Stimulated activated CD4-positive, alpha-beta T cell treated with anti-CD3 and anti-CD28 coated beads, TNF-alpha, amount 100 ng/mL, for 24 hours (primary cell): ENCODE data around the gene OCLN.
A peak's percentile ranks its signal among the peaks of the same experiment; 100 is the strongest.
"Not testable (repeated sequence)": the region's sequence is repeated elsewhere in the genome, so short reads cannot be mapped to it uniquely, and the experiment has no call there.

ENCODE experiments used
- DNase-seq, 3 experiments: peaks; one replicate each; pipeline ENCODE4 v3.0.0-alpha.2; 2020; ENCODE audit warnings: low read depth in 3 of 3

The OCLN gene

DNA sequence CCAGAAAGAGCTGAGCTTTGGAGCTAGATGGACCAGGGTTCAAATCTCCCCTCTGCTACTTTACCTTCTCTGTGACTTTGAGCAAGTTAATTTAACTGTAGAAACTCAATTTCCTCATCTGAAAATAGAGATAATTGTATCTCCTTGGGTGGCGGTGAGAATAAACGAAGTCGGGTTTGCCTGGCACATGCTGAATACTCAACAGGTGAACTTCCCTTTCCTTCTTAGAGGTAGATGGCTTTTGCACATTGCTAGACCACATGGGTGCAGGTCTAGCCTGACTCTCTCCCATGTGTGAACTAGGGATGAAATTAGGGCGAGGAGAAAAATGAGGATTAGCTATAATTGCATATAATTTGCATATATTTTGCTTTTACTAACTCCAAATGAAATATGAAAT is 36.0 kb downstream of the OCLN start:
- DNase-seq: no peak

DNA sequence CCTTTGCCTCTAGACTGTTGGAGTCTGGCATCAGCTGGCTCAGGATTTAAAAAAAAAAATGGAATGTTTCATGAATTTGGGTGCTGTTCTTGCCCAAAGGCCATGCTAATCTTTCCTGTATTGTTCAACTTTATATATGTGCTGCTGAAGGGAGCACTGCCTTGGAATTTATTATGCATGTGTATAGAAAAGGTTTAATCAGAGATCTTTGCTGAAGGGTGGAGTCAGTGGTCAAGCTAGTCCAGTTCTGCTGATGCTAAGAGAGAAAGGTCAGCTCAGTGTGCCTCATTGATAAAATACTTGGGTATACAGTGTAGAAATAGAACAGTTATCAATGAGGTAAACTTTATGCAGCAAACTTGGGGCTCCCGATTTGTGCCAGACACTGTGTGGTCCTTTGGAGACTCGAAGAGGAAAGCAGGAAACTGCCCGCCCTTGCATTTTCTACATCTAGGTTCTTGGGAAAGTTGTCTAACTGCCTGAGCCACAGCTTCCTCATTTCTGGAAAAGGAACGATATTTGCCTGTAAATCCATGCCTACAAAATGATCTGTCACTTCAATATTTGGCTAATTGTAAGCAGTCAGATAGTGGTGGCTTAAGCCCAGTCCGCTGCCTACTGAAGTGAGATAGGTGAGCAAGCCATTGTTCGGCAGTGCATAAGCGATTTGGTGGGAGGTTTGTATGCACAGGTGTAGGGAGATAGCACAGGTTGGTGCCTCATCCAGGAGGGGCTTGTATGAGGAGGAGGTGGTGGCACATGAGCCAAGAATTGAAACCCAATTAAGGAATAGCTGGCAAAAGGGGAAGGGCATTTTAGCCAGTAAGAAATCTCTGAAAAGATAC is 38.2 kb downstream of the OCLN start:
- no peak for DNase-seq

DNA sequence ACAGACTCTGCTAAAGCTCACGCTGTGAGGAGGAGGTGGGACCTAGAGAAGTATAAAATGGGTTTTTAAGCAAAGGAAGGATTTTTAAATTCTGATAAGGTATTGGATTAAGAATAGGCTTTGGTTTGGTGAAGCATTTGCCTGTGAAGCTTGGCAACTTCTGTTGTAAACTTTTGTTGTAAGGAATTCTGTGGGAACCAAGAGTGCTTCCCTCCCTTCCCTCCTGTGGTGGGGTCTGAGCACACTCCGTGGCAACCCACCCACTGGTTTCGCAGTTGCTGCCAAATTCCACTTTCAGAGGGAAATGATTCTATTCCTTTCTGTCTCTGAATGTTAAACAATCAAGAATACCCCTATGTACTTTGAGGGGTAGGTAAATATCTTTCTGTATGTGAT is 38.8 kb downstream of the OCLN start:
- no peak for DNase-seq

DNA sequence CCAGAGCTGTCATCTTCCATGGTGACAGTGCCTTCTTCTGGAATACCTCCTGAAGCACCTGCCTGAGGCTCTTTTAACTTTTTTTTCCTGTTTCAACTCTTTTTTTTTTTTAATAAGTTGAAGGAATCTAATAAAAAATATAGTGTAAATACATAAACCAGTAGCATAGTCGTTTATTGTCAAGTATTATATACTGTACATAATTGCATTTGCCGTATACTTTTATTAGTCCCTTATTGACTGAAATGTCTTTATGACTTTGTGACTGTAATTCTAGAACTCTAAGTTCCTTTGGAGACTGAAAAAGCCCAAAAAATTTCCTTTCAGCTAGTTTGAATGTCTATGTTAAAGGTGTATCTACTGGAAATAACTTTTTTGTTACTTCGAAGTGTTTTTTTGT is 45.3 kb downstream of the OCLN start:
- not testable (repeated sequence) for DNase-seq

DNA sequence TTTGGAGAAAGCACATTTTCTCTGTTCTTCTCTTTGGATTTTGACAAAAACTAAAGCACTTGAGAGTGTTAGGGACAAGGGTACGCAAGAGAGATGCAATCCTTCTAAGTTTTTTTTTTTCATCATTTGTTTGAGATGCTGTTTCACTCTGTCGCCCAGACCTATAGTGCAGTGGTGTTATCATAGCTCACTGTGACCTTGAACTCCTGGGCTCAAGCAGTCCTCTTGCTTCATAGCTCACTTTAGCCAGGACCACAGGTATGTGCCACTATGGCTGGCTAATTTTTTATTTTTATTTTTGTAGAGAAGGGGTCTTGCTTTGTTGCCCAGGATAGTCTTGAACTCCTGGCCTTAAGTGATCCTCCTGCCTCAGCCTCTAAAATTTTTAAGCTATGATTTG is 46.1 kb downstream of the OCLN start:
- DNase-seq: not testable (repeated sequence)

DNA sequence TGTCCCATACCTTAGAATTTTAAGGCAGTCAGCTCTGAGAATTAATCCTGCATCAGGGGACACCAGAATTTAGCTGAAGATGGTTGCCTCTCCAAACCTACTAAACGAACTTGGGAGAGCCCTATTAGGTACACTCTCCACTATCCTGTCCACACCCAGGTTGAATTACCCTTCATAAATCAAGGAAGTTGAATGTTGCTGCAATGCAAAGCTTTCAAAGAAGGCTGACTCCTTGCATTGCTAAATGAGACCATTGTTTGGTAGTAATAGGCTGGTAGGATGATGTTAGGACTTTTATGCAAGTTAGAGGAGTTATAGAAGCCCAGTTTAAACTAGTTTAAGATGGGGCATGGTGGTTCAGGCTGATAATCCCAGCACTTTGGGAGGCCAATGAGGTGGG is 48.8 kb downstream of the OCLN start:
- DNase-seq: not testable (repeated sequence)

DNA sequence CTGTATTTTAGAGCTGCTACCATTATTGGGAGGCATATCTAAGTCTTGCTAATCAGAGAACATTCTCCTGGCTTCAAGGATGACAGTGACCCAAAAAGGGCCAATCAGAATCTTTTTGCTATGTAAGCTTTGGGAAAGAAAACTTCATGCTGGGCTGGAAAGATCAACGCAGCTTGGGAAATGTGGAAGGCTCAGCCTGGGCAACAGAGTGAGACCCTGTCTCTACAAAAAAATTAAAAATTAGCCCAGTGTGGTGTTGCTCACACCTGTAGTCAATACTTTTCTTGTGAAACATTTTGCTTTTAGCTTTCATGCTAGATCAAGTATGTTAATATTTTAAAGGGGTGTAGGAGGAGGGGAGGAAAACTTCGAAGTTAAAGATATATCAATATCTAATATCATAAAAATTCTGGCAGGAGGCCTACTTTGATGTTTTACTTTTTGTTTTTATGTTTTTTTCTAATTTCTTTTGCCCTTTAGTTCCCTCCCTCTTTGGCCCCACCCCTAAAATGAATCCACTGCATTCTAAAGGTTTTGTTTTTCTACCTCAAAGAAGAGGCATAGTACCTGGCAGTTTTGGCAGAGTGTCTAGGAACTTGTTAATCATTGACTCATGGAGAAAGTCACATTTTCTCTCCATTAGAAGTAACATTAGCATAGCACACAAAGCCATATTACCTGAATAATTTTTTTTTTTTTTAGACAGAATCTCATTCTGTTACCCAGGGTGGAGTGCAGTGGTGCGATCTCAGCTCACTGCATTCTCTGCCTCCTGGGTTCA is 50.4 kb downstream of the OCLN start:
- DNase-seq: not testable (repeated sequence)

DNA sequence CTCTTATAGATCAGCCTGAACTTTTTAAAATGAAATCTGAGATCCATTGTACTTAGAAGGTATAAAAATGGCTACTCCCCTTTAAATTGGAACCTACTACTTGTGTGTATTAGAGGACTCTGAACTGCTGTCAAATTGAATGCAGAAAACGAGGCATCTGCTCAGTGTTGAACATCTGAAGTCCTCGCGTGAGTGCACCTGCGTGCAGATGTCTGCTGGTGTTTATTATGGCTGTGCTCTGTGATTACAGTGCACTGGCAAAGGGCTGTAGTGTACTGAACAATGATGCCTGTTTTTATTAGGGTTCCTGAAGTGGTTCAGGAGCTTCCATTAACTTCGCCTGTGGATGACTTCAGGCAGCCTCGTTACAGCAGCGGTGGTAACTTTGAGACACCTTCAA is 52.0 kb downstream of the OCLN start:
- not testable (repeated sequence) for DNase-seq

DNA sequence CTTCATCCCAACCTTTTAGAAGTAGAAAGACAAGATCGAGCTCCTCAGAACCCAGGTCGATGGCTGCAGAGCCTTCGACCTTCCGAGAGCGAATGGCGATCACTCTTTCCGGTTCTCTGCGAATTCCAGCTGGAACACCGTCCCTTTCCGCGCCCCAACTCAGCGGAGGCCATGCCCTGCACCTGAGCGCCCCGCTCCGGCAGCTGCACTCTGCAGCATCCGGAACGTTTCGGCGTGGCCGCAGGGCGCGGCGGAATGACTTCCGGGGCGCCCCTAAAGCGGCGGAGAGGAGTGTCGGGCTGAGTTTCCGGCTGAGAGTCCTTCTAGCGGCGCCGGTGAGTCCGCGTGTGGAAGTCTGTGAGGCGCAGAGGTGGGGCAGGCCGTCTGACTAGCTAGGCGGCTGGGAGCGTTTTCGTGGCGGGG is 67.3 kb downstream of the OCLN start, which contains the start of gene GTF2H2C:
GTF2H2C (plus strand) TSS at position 284 of the 423 bp plus-strand sequence. CDS start 4,942 bp downstream, outside the sequence.
- peak; percentile 54 to 66 (median 64) for DNase-seq

DNA sequence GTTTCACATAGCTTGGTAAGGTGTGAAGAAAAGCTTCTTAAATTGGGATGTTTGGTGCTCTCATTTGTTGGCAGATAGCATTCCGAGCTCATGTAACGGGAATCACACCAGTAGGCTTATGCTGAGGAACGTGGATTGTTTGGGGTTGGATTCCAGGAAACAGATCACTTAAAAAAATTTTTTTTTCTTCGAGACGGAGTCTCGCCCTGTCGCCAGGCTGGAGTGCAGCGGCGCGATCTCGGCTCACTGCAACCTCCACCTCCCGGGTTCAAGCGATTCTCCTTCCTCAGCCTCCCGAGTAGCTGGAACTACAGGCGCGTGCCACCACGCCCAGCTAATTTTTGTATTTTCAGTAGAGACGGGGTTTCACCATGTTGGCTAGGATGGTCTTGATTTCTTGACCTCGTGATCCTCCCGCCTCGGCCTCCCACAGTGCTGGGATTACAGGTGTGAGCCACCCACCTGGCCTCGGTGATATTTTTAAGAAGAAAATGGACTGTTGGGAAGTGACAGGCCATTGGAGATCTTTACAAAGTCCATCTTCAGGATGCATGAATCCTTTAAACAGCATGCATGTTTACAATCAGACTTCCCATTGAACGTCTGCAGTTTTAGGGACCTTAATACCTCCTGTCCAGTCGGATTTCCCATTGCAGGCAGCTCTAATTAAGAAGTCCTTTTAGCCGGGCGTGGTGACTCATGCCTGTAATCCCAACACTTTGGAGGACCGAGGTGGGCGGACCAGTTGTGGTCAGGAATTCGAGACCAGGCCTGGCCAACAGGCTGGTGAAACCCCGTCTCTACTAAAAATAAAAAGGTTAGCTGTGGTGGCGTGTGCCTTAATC is 68.2 kb downstream of the OCLN start:
- DNase-seq: not testable (repeated sequence)

DNA sequence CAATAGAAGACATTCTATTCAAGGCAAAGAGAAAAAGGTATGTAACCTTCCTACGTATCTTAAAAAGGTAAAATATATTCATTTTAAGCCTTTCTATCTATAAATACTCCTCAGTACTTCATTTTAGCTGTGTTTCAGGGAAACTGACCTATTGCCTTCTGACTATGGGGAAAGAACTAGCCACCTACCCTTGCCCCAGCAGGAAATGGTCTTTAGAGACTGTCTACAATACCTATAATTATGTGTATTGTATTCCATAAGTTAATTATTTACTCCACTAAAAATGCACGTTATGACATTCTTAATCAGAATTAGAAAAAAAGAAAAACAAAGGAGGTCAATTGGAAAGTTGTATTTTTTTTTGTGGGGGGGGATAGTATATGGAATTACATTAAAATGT is 73.6 kb downstream of the OCLN start:
- not testable (repeated sequence) for DNase-seq

DNA sequence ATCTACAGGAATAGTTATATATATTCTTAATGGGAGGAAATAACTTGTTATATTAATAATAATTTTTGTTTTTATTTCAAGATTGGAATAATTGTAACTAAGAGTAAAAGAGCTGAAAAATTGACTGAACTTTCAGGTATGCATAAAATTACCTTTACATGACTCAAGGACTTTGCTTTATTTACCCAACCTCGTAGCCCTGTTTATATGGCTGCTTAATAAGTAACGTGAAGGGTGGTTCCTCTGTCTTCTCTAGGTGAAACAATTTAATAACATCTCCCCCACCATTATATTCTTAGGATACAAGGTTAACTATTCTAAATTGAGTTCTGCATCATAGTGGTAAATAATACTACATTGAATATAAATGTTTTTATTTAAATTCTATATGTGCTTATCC is 75.5 kb downstream of the OCLN start:
- not testable (repeated sequence) for DNase-seq

DNA sequence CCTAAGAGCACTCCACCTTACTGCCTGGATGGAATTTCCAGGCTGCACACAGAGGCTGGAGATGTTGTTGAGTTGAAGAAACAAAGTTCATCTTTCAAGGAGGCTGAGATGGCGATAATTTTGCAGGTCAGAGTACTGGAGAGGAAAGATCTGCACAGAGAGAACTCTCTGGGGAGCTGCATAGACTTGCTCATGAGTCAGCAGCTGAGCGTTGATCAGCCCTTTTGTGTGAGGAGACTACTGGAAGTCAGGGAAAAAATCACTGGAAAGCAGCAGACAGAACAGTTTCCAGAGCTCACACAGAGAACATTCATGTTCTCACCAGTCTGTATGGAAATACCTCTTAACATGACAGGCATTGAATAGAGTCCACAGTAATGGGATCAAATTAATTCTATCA is 90.8 kb downstream of the OCLN start:
- DNase-seq: not testable (repeated sequence)

DNA sequence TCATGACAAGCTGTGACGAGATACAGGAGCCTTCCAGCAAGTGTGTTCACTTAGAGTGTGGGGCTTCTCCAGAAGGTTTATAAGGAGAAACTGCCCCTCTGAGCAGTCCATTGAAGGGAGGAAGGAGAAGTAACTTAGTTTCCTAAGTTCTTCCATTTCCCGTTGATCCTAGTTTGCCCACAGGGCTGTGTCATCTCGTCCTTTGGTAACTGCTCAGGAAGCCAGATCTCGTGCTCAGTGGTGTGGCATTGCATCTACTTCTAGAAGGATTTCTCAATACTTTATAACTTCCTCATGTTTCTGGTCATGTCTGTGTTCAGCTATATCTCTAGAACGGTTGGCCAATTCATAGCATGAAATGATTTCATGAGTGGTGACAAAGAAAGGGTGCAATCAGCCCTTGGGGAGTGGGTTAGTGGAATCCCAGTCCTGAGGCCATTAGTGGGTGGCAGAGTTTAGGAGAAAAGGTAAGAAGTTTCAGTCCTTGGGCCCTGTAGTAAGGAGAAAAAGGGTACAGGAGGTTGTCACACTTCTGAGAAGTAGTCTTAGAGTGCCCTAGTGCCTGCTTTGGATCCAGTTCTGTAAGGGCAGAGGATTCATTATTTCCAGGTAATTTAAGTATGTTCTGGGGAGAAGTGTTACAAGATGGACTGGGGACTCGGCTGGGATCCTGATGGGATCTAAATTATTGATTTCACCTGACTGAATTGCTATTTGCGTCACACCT is 103.7 kb downstream of the OCLN start:
- DNase-seq: not testable (repeated sequence)

DNA sequence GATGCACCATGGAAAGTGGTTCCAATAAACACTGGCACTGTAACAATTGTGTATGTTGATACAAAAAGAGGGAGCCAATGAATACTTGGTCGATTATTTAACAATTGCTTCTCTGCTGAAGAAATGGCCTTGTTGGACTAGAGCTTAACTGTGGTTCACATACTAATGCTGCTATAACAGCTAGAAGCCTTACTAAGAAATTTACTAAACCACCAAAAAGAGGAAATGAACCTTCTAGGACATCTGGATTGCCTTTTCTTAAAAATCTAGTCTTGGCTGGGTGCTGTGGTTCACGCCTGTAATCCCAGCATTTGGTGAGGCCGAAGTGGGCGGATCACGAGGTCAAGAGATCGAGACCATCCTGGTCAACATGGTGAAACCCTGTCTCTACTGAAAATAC is 109.4 kb downstream of the OCLN start:
- DNase-seq: not testable (repeated sequence)

DNA sequence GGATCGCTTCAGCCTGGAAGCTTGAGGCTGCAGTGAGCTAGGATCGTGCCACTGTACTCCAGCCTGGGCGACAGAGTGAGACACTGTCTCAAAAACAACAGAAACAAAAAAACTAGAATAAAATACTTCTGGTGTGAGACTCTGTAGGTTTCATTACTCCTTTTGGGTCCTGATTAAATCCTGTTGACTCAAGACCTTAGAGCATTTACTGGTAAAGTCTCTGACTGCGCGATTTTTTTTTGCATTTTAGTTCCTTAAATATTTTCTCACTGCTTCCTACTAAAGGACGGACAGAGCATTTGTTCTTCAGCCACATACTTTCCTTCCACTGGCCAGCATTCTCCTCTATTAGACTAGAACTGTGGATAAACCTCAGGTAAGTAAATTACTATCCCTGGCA is 114.2 kb downstream of the OCLN start:
- DNase-seq: not testable (repeated sequence)
